Measurements from ENCODE around the gene NAIF1. TPM values are rescaled to one million over a fixed set of nuclear protein-coding genes. Genes with fewer than 3 reads are reported as not detected.
"Not testable (repeated sequence)": the region's sequence is repeated elsewhere in the genome, so short reads cannot be mapped to it uniquely, and the experiment has no call there.

Gene NAIF1
- total RNA-seq, 1 donor from 2014 or later, result 48.2 TPM

DNA sequence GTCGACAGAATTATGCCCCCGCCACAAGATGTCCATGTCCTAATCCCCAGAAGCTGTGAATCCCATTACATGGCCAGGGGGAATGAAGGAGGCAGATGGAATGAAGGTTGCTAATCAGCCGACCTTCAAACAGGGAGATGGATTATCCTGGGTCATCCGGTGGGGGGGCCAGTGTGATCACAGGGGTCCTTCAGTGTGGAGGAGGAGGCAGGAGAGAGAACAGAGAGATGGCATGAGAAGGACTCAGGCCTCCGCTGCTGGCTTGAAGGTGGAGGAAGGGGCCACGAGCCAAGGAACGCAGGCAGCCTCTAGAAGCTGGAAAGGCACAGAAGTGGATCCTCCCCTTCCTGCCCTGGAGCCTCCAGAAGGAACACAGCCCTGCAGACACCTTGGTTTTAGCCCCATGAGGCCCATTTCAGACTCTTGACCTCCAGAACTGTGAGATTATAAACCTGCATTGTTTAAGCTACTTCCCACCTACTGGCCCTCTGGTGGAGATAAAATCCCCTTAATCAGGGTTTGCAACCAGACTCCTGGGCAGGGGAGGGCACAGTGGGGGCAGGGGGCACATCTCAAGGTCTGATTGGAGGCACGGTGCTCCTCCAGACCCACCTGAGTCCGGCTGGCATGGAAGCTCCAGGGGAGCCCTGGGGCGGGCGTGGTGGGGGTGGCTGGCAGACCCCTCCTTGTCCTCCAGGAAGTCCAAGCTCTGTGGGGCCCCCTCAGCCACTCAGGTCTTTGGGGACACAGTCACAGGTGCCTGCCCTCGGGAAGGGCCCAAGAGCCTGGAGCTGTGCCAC is 46.6 kb upstream of the NAIF1 start:
- H3K4me3 ChIP-seq, result no peak overlapping the region
- DNase-seq (ENCODE audit: low spot score in 2 of 2), result no peak
- peaks cover 8 to 18% of the 10 kb centered on the region in 2 donors for H3K36me3 ChIP-seq
- no peak for TF ChIP-seq CTCF (IDR thresholded peaks at IDR 0.05)
- no peaks in the 10 kb centered on the region for H3K27me3 ChIP-seq
- intact Hi-C loops (cut with DNase I), result no loop called here
- H3K27ac ChIP-seq, result no peak overlapping the region
- peaks cover 0 to 4% of the 10 kb centered on the region in 2 donors for H3K4me1 ChIP-seq
- no peaks in the 10 kb centered on the region for H3K9me3 ChIP-seq

GRCh38 chr9:128111726-128112125 is 44.6 kb upstream of the NAIF1 start:
- peaks cover 26 to 37% of the 10 kb centered on the region in 2 donors for H3K36me3 ChIP-seq
- H3K4me1 ChIP-seq; intact Hi-C loops (cut with DNase I): not testable (repeated sequence)

DNA sequence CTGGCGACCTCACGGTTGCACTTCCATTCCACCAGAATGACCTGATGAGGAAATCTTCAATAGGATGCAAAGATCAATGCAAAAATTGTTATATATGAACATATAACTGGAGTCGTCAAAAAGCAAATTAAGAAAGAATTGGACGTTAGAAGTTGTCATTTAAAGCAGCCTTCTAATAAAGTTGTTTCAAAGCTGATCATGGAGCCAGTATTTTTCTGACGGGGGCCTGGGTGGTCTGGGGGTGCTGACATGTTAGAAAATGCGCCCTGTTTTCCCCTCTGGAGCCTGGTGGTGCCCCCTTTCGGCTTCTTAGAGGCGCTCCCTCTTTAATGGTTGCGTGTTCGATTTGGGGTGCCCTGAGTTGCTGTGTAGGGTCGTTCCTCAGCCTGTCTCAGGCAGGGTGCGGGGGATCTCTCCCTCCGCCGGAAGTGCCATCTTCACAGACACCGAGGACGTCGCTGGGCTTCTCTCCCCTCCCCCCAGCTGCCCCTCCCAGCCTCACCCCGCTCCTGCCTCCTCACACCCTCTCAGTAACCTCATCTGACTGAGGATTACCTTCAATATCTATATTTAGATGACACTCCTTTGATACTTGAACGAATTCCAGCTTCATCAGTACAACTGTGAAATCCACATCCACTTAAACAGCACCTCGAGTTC is 42.1 kb upstream of the NAIF1 start:
- Histone ChIP-seq H3K36me3 (peaks cover 42 to 61% of the 10 kb centered on the region in 2 donors), H3K4me3 (no peak overlapping the region), H3K27ac (no peak overlapping the region), H3K27me3 (no peaks in the 10 kb centered on the region), H3K4me1 (no peaks in the 10 kb centered on the region), H3K9me3 (no peaks in the 10 kb centered on the region)
- TF ChIP-seq CTCF (IDR thresholded peaks at IDR 0.05), result no peak
- DNase-seq (ENCODE audit: low spot score in 2 of 2), result no peak
- intact Hi-C loops (cut with DNase I), result no loop called here

More at GRCh38 chr9:128111726-128112125, 44.6 kb upstream of the NAIF1 start:
- H3K27me3 ChIP-seq; DNase-seq (ENCODE audit: low spot score in 2 of 2); H3K27ac ChIP-seq; H3K9me3 ChIP-seq; H3K4me3 ChIP-seq: not testable (repeated sequence)

DNA sequence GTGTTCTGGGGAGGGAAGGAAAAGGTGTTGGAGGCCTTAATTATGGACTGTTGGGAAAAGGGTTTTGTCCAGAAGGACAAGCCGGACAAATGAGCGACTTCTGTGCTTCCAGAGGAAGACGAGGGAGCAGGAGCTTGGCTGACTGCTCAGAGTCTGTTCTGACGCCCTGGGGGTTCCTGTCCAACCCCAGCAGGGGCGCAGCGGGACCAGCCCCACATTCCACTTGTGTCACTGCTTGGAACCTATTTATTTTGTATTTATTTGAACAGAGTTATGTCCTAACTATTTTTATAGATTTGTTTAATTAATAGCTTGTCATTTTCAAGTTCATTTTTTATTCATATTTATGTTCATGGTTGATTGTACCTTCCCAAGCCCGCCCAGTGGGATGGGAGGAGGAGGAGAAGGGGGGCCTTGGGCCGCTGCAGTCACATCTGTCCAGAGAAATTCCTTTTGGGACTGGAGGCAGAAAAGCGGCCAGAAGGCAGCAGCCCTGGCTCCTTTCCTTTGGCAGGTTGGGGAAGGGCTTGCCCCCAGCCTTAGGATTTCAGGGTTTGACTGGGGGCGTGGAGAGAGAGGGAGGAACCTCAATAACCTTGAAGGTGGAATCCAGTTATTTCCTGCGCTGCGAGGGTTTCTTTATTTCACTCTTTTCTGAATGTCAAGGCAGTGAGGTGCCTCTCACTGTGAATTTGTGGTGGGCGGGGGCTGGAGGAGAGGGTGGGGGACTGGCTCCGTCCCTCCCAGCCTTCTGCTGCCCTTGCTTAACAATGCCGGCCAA is 41.3 kb upstream of the NAIF1 start:
- peaks cover 45 to 62% of the 10 kb centered on the region in 2 donors for H3K36me3 ChIP-seq
- H3K27ac ChIP-seq, result no peak overlapping the region
- DNase-seq (ENCODE audit: low spot score in 2 of 2), result no peak

GRCh38 chr9:128107468-128108268 is 40.5 kb upstream of the NAIF1 start:
- no peaks in the 10 kb centered on the region for H3K27me3 ChIP-seq
- peaks cover 52 to 70% of the 10 kb centered on the region in 2 donors for H3K36me3 ChIP-seq
- H3K4me3 ChIP-seq, result no peak overlapping the region
- no peak for DNase-seq (ENCODE audit: low spot score in 2 of 2)
- H3K9me3 ChIP-seq, result no peaks in the 10 kb centered on the region
- no peak for TF ChIP-seq CTCF (IDR thresholded peaks at IDR 0.05)
- peak overlapping the region in 1 of 2 donors; percentile 2 for H3K27ac ChIP-seq
- intact Hi-C loops (cut with DNase I), result no loop called here
- H3K4me1 ChIP-seq, result no peaks in the 10 kb centered on the region

More for the DNA sequence above, 41.3 kb upstream of the NAIF1 start:
- H3K4me3 ChIP-seq, result no peak overlapping the region
- no peaks in the 10 kb centered on the region for H3K4me1 ChIP-seq
- no peak for TF ChIP-seq CTCF (IDR thresholded peaks at IDR 0.05)
- intact Hi-C loops (cut with DNase I), result no loop called here
- H3K27me3 ChIP-seq, result no peaks in the 10 kb centered on the region
- no peaks in the 10 kb centered on the region for H3K9me3 ChIP-seq
